Sigmoid colon (tissue), 4 donors: ENCODE data around the gene ERG.

ENCODE experiments used
- CTCF ChIP-seq, 4 experiments: fragments of 450-650 bp in 3 of 4; fragments of 200-600 bp in 1 of 4; IDR thresholded peaks; one replicate each; pipeline ENCODE4 v1.5.1; 2016 to 2019; ENCODE audit warnings: antibody characterized with exemption in 4 of 4, mild to moderate bottlenecking in 3 of 4, moderate library complexity in 2 of 4
- EP300 ChIP-seq, 4 donors: sonication (generic); formaldehyde crosslinking; IDR thresholded peaks; one replicate each; pipeline ENCODE4 v1.6.1; 2017; ENCODE audit warnings: antibody characterized with exemption in 4 of 4
- POLR2A ChIP-seq, 2 donors: fragments of 450-650 bp; IDR thresholded peaks; one replicate each; pipeline ENCODE4 v1.6.1; 2016; ENCODE audit warnings: antibody characterized with exemption in 2 of 2, mild to moderate bottlenecking in 2 of 2, moderate library complexity in 2 of 2

- TF ChIP-seq CTCF (IDR thresholded peaks at IDR 0.05) (no peak), EP300 (IDR thresholded peaks at IDR 0.05) (no peak), POLR2A (IDR thresholded peaks at IDR 0.05) (no peak)
These were observed 53.6 kb downstream of the ERG start for GRCh38 chr21:38444691-38445090.
